HL-60 (cell line): ENCODE measurements around the gene ZRANB2.

Experiments used
- POLR2AphosphoS5 ChIP-seq: IDR thresholded peaks from 2 replicates; pipeline ENCODE4 v1.6.1; 2012; ENCODE audit warnings: low read depth
- TF ChIP-seq, protein P1 (sequence below): IDR thresholded peaks from one replicate; pipeline ENCODE4 v1.5.1; 2011; ENCODE audit warnings: low read length, control low read depth, inconsistent platforms; ENCODE audit not compliant: insufficient read depth

DNA sequence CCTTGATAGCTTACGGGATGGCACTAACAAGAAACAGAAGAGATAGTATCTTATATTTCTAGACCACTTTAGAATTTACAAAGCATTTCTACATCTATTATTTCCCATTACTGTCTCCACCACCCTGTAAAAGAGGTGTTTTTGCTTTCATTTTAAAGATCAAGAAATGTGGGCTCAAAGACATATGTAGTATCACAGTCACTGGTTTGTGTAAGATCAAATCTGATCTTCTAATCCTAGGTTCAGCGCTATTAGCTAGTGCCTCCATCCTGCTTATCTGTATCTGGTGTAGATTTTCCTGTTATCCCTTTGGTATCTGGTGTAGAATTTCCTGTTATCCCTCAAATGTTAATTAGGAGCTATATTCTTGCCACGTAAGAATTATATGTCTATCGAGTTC, 23.6 kb upstream of the ZRANB2 start:
- TF ChIP-seq POLR2AphosphoS5: no peak
- TF ChIP-seq, protein P1, sequence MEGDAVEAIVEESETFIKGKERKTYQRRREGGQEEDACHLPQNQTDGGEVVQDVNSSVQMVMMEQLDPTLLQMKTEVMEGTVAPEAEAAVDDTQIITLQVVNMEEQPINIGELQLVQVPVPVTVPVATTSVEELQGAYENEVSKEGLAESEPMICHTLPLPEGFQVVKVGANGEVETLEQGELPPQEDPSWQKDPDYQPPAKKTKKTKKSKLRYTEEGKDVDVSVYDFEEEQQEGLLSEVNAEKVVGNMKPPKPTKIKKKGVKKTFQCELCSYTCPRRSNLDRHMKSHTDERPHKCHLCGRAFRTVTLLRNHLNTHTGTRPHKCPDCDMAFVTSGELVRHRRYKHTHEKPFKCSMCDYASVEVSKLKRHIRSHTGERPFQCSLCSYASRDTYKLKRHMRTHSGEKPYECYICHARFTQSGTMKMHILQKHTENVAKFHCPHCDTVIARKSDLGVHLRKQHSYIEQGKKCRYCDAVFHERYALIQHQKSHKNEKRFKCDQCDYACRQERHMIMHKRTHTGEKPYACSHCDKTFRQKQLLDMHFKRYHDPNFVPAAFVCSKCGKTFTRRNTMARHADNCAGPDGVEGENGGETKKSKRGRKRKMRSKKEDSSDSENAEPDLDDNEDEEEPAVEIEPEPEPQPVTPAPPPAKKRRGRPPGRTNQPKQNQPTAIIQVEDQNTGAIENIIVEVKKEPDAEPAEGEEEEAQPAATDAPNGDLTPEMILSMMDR: no peak
